Sigmoid colon (tissue), 4 donors: ENCODE results near the gene G3BP2.

ENCODE experiments used
- CTCF ChIP-seq, 4 experiments: fragments of 450-650 bp in 3 of 4; fragments of 200-600 bp in 1 of 4; IDR thresholded peaks; one replicate each; pipeline ENCODE4 v1.5.1; 2016 to 2019; ENCODE audit warnings: antibody characterized with exemption in 4 of 4, mild to moderate bottlenecking in 3 of 4, moderate library complexity in 2 of 4
- EP300 ChIP-seq, 4 donors: sonication (generic); formaldehyde crosslinking; IDR thresholded peaks; one replicate each; pipeline ENCODE4 v1.6.1; 2017; ENCODE audit warnings: antibody characterized with exemption in 4 of 4
- POLR2A ChIP-seq, 2 donors: fragments of 450-650 bp; IDR thresholded peaks; one replicate each; pipeline ENCODE4 v1.6.1; 2016; ENCODE audit warnings: antibody characterized with exemption in 2 of 2, mild to moderate bottlenecking in 2 of 2, moderate library complexity in 2 of 2

- TF ChIP-seq POLR2A (IDR thresholded peaks at IDR 0.05) = no peak
- TF ChIP-seq CTCF (IDR thresholded peaks at IDR 0.05) = no peak
- no peak for TF ChIP-seq EP300 (IDR thresholded peaks at IDR 0.05)
Observed at GRCh38 chr4:75699299-75699698, 26.1 kb upstream of the G3BP2 start.
